WTC11 (cell line): ENCODE measurements around the gene FRMD4A. TPM values are rescaled to one million over a fixed set of nuclear protein-coding genes. Genes with fewer than 3 reads are reported as not detected.

ENCODE experiments used
- ATAC-seq: fragments of 200-7000 bp; cut with Tn5 transposase; 2 replicates; pipeline ENCODE4 v1.10.0; 2021; ENCODE audit warnings: mild to moderate bottlenecking, moderate library complexity
- CTCF ChIA-PET: fragments of 300-600 bp; sonication (Branson Sonifier 250); formaldehyde crosslinking; loops from one replicate; lab custom pipeline; 2021; ENCODE audit warnings: antibody characterized with exemption; lab: Charles Lee
- POLR2A ChIA-PET: fragments of 350-600 bp; sonication (Branson Sonifier 250); formaldehyde crosslinking; loops from one replicate; lab custom pipeline; 2021; ENCODE audit warnings: antibody characterized with exemption; lab: Charles Lee
- DNase-seq: peaks from one replicate; pipeline ENCODE4 v3.0.0; 2021; ENCODE audit warnings: low spot score
- H3K27ac Mint-ChIP-seq: 2 replicates; pipeline ENCODE4 v1.8.0; 2021; ENCODE audit warnings: mixed read lengths
- H3K27me3 Mint-ChIP-seq: 2 replicates; pipeline ENCODE4 v1.8.0; 2021; ENCODE audit warnings: low read depth, mild to moderate bottlenecking, moderate library complexity, mixed read lengths
- H3K36me3 Mint-ChIP-seq: 2 replicates; pipeline ENCODE4 v1.8.0; 2021; ENCODE audit warnings: mixed read lengths
- H3K4me1 Mint-ChIP-seq: 2 replicates; pipeline ENCODE4 v1.8.0; 2022; ENCODE audit warnings: mixed read lengths
- H3K4me3 Mint-ChIP-seq: 2 replicates; pipeline ENCODE4 v1.8.0; 2021; ENCODE audit warnings: mild to moderate bottlenecking, moderate library complexity, mixed read lengths
- H3K9me3 Mint-ChIP-seq: 2 replicates; pipeline ENCODE4 v1.8.0; 2021; ENCODE audit warnings: mixed read lengths
- ATF1 ChIP-seq: sonication (generic); formaldehyde crosslinking; IDR thresholded peaks from 2 replicates; pipeline ENCODE4 v1.8.1; 2023; ENCODE audit warnings: mild to moderate bottlenecking, moderate library complexity, missing genetic modification reagents
- CREM ChIP-seq: sonication (generic); formaldehyde crosslinking; IDR thresholded peaks from 2 replicates; pipeline ENCODE4 v1.8.1; 2022; ENCODE audit warnings: mild to moderate bottlenecking, missing genetic modification reagents, moderate library complexity
- GABPB1 ChIP-seq: sonication (generic); formaldehyde crosslinking; IDR thresholded peaks from 2 replicates; pipeline ENCODE4 v1.8.1; 2023; ENCODE audit warnings: mild to moderate bottlenecking, missing genetic modification reagents
- JAZF1 ChIP-seq: fragments of 250-450 bp; sonication (Bioruptor Pico); IDR thresholded peaks from 2 replicates; pipeline ENCODE4 v1.9.0; 2021; ENCODE audit warnings: moderate library complexity, mild to moderate bottlenecking, inconsistent platforms
- MXD4 ChIP-seq: fragments of 250-450 bp; sonication (Bioruptor Pico); IDR thresholded peaks from 2 replicates; pipeline ENCODE4 v1.8.0; 2021; ENCODE audit warnings: mild to moderate bottlenecking, moderate library complexity, borderline replicate concordance
- NR2C2 ChIP-seq: sonication (generic); formaldehyde crosslinking; IDR thresholded peaks from 2 replicates; pipeline ENCODE4 v1.8.0; 2022; ENCODE audit warnings: mild to moderate bottlenecking, missing genetic modification reagents
- TEAD4 ChIP-seq: sonication (generic); formaldehyde crosslinking; IDR thresholded peaks from 2 replicates; pipeline ENCODE4 v1.8.0; 2022; ENCODE audit warnings: mild to moderate bottlenecking, missing genetic modification reagents
- ZBTB21 ChIP-seq: sonication (generic); formaldehyde crosslinking; IDR thresholded peaks from 2 replicates; pipeline ENCODE4 v1.8.1; 2023; ENCODE audit warnings: mild to moderate bottlenecking, missing genetic modification reagents, borderline replicate concordance
- ZNF219 ChIP-seq: sonication (generic); formaldehyde crosslinking; IDR thresholded peaks from 2 replicates; pipeline ENCODE4 v1.8.0; 2023; ENCODE audit warnings: missing genetic modification reagents, mild to moderate bottlenecking, borderline replicate concordance
- ZNF423 ChIP-seq: fragments of 250-450 bp; sonication (Bioruptor Pico); IDR thresholded peaks from 2 replicates; pipeline ENCODE4 v2.1.2; 2022; ENCODE audit warnings: mild to moderate bottlenecking, moderate library complexity
- total RNA-seq: library from RNA; stranded (reverse); gene quantifications from 3 replicates; pipeline ENCODE4 v1.2.3, GENCODE V29; 2021
- TF ChIP-seq, protein P1 (sequence below): sonication (generic); formaldehyde crosslinking; IDR thresholded peaks from 2 replicates; pipeline ENCODE4 v1.8.0; 2023; ENCODE audit warnings: missing genetic modification reagents
- TF ChIP-seq, protein P2 (sequence below): fragments of 250-450 bp; sonication (Bioruptor Pico); IDR thresholded peaks from 2 replicates; pipeline ENCODE4 v1.9.0; 2021; ENCODE audit warnings: mild to moderate bottlenecking
- TF ChIP-seq, protein P3 (sequence below): fragments of 200-600 bp; IDR thresholded peaks from 2 replicates; pipeline ENCODE4 v1.8.0; 2022; ENCODE audit warnings: antibody characterized with exemption
- TF ChIP-seq, protein P4 (sequence below): sonication (generic); formaldehyde crosslinking; IDR thresholded peaks from 2 replicates; pipeline ENCODE4 v1.8.1; 2023; ENCODE audit warnings: mild to moderate bottlenecking, missing genetic modification reagents, borderline replicate concordance

The FRMD4A gene
- total RNA-seq, 1 experiment from 2014 or later, result 35.5 TPM

DNA sequence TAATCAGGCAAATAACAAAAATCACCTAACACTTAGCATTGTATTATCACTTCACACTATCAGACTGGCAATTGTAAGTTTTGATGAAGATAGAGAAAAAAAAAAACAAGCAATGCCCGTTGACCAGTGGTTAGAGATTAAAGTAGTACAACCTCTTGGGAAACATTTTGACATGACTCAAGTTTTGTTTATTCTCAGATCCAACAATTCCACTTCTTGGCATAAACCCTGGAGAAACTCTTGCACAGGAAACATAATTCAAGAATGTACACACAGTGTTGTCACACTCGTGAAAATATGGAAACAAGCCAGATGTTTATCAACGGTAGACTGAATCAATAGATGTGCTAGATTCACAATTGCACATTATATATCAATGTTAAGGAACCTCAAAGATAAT is 37.2 kb downstream of the FRMD4A start:
- H3K27ac Mint-ChIP-seq, result no peak overlapping the region
- H3K36me3 Mint-ChIP-seq, result peaks cover 16% of the 10 kb centered on the region
- CTCF ChIA-PET, result no interaction called here
- no peak for ATAC-seq
- DNase-seq, result no peak
- no peak overlapping the region for H3K4me3 Mint-ChIP-seq
- H3K4me1 Mint-ChIP-seq, result peaks cover 11% of the 10 kb centered on the region
- TF ChIP-seq JAZF1 (CRISPR knock-in tag), result no peak
- TF ChIP-seq, protein P1, sequence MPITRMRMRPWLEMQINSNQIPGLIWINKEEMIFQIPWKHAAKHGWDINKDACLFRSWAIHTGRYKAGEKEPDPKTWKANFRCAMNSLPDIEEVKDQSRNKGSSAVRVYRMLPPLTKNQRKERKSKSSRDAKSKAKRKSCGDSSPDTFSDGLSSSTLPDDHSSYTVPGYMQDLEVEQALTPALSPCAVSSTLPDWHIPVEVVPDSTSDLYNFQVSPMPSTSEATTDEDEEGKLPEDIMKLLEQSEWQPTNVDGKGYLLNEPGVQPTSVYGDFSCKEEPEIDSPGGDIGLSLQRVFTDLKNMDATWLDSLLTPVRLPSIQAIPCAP, result no peak
- TF ChIP-seq CREM (CRISPR knock-in tag), result no peak
- TF ChIP-seq ZNF423 (CRISPR knock-in tag), result no peak
- no peak for TF ChIP-seq TEAD4 (CRISPR knock-in tag)
- no peak for TF ChIP-seq NR2C2 (CRISPR knock-in tag)
- H3K9me3 Mint-ChIP-seq, result peaks cover 36% of the 10 kb centered on the region
- H3K27me3 Mint-ChIP-seq, result peaks cover 5% of the 10 kb centered on the region; the same call in 1 of the 2 replicates
- POLR2A ChIA-PET, result no interaction called here

DNA sequence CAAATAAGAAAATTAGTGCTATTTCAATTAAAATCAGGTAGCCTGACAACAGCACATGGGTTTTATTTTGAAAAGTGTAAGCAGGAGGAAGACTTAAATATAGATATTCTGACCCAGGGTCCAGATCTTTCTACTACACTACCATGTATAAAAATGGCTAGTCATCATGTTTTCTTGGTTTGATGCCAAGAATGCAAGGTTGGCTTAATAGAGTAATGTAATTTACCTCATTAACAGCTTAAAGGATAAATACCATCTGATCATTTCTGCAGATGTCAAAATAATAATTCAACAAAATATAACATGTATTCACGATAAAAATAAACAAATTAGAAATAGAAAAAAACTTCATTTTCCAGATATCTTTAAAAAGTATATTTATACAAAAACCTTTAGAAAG is 39.4 kb downstream of the FRMD4A start:
- CTCF ChIA-PET, result no interaction called here
- peaks cover 16% of the 10 kb centered on the region for H3K36me3 Mint-ChIP-seq

DNA sequence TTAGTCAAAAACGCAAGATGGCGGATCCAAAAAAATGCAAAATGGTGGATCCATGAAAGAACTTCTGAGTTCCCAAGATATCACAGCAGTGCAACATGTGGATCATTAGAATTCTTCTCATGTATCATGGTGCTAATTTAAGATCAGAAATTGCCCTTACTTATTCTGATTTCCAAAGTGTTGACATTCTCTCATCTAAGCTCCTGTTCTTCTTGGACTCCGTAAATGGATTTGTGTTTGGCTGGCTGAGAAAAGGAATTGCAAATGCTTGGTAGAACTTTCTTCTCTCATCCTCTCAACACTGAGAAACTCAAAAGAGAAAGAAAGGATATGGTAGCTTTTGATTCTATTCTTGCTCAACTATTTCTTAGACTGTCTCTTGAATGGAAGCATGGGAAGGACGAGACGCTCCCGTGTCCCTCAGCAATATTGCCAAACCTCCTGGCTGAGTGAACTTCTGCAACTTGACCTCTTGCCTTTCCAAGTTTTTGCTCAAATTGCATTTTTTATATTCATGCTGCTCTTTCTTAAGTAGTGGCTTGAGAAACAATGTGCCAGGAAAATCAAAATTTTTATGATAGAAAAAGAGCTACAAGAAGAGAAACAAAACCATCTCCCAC is 44.7 kb downstream of the FRMD4A start:
- TF ChIP-seq MXD4 (CRISPR knock-in tag), result no peak
- TF ChIP-seq, protein P2, sequence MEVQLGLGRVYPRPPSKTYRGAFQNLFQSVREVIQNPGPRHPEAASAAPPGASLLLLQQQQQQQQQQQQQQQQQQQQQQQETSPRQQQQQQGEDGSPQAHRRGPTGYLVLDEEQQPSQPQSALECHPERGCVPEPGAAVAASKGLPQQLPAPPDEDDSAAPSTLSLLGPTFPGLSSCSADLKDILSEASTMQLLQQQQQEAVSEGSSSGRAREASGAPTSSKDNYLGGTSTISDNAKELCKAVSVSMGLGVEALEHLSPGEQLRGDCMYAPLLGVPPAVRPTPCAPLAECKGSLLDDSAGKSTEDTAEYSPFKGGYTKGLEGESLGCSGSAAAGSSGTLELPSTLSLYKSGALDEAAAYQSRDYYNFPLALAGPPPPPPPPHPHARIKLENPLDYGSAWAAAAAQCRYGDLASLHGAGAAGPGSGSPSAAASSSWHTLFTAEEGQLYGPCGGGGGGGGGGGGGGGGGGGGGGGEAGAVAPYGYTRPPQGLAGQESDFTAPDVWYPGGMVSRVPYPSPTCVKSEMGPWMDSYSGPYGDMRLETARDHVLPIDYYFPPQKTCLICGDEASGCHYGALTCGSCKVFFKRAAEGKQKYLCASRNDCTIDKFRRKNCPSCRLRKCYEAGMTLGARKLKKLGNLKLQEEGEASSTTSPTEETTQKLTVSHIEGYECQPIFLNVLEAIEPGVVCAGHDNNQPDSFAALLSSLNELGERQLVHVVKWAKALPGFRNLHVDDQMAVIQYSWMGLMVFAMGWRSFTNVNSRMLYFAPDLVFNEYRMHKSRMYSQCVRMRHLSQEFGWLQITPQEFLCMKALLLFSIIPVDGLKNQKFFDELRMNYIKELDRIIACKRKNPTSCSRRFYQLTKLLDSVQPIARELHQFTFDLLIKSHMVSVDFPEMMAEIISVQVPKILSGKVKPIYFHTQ, result no peak
- TF ChIP-seq GABPB1 (CRISPR knock-in tag), result no peak
- TF ChIP-seq, all 79 proteins: peak for 0
- DNase-seq (no peak), ATAC-seq (no peak)
- H3K27me3 Mint-ChIP-seq, result peaks cover 3% of the 10 kb centered on the region; the same call in 1 of the 2 replicates
- POLR2A ChIA-PET, result no interaction called here
- peaks cover 5% of the 10 kb centered on the region for H3K36me3 Mint-ChIP-seq
- CTCF ChIA-PET, result interaction anchor here (1.0 kb wide), 1 partner anchor 16 kb away, joined by 3 read pairs; no protein-coding TSS in a partner anchor
- peaks cover 41% of the 10 kb centered on the region for H3K9me3 Mint-ChIP-seq
- no peak overlapping the region for H3K27ac Mint-ChIP-seq
- H3K4me3 Mint-ChIP-seq, result no peak overlapping the region
- H3K4me1 Mint-ChIP-seq, result no peaks in the 10 kb centered on the region

More for the DNA sequence above, 39.4 kb downstream of the FRMD4A start:
- Mint-ChIP-seq H3K4me1 (peaks cover 5% of the 10 kb centered on the region), H3K4me3 (no peak overlapping the region), H3K27me3 (peaks cover 5% of the 10 kb centered on the region; the same call in 1 of the 2 replicates), H3K27ac (no peak overlapping the region), H3K9me3 (peaks cover 54% of the 10 kb centered on the region)
- POLR2A ChIA-PET, result no interaction called here
- ATAC-seq (no peak), DNase-seq (no peak)
- TF ChIP-seq, protein P3, sequence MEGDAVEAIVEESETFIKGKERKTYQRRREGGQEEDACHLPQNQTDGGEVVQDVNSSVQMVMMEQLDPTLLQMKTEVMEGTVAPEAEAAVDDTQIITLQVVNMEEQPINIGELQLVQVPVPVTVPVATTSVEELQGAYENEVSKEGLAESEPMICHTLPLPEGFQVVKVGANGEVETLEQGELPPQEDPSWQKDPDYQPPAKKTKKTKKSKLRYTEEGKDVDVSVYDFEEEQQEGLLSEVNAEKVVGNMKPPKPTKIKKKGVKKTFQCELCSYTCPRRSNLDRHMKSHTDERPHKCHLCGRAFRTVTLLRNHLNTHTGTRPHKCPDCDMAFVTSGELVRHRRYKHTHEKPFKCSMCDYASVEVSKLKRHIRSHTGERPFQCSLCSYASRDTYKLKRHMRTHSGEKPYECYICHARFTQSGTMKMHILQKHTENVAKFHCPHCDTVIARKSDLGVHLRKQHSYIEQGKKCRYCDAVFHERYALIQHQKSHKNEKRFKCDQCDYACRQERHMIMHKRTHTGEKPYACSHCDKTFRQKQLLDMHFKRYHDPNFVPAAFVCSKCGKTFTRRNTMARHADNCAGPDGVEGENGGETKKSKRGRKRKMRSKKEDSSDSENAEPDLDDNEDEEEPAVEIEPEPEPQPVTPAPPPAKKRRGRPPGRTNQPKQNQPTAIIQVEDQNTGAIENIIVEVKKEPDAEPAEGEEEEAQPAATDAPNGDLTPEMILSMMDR, result no peak
- TF ChIP-seq ZBTB21 (CRISPR knock-in tag) (no peak), ZNF219 (CRISPR knock-in tag) (no peak), ATF1 (CRISPR knock-in tag) (no peak)
- TF ChIP-seq, protein P4, sequence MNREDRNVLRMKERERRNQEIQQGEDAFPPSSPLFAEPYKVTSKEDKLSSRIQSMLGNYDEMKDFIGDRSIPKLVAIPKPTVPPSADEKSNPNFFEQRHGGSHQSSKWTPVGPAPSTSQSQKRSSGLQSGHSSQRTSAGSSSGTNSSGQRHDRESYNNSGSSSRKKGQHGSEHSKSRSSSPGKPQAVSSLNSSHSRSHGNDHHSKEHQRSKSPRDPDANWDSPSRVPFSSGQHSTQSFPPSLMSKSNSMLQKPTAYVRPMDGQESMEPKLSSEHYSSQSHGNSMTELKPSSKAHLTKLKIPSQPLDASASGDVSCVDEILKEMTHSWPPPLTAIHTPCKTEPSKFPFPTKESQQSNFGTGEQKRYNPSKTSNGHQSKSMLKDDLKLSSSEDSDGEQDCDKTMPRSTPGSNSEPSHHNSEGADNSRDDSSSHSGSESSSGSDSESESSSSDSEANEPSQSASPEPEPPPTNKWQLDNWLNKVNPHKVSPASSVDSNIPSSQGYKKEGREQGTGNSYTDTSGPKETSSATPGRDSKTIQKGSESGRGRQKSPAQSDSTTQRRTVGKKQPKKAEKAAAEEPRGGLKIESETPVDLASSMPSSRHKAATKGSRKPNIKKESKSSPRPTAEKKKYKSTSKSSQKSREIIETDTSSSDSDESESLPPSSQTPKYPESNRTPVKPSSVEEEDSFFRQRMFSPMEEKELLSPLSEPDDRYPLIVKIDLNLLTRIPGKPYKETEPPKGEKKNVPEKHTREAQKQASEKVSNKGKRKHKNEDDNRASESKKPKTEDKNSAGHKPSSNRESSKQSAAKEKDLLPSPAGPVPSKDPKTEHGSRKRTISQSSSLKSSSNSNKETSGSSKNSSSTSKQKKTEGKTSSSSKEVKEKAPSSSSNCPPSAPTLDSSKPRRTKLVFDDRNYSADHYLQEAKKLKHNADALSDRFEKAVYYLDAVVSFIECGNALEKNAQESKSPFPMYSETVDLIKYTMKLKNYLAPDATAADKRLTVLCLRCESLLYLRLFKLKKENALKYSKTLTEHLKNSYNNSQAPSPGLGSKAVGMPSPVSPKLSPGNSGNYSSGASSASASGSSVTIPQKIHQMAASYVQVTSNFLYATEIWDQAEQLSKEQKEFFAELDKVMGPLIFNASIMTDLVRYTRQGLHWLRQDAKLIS, result no peak
